Measurements from ENCODE around the gene RPL36.

GRCh38 chr19:5694167-5694955, 4.3 kb downstream of the RPL36 start:
- TF ChIP-seq CTCF (IDR thresholded peaks at IDR 0.05; ENCODE audit: low read length) (no peak), EZH2 (optimal IDR thresholded peaks at IDR 0.05; ENCODE audit: low read depth, low read length) (no peak)
